Ovary (tissue), 3 donors: ENCODE measurements around the gene ZNF664.
A peak's percentile ranks its signal among the peaks of the same experiment; 100 is the strongest.

Source experiments
- POLR2A ChIP-seq: fragments of 450-650 bp; IDR thresholded peaks from one replicate; pipeline ENCODE4 v1.6.1; 2017; ENCODE audit warnings: antibody characterized with exemption, mild to moderate bottlenecking, moderate library complexity
- TF ChIP-seq, protein P1 (sequence below), 3 donors: fragments of 450-650 bp in 2 of 3; fragments of 200-600 bp in 1 of 3; IDR thresholded peaks; one replicate each; pipeline versions ENCODE4 v1.5.1 to v1.8.0; 2016 to 2022; ENCODE audit warnings: antibody characterized with exemption in 3 of 3, mild to moderate bottlenecking in 1 of 3
- donor health status: DM: no; HTN: no; CAD: no.

DNA sequence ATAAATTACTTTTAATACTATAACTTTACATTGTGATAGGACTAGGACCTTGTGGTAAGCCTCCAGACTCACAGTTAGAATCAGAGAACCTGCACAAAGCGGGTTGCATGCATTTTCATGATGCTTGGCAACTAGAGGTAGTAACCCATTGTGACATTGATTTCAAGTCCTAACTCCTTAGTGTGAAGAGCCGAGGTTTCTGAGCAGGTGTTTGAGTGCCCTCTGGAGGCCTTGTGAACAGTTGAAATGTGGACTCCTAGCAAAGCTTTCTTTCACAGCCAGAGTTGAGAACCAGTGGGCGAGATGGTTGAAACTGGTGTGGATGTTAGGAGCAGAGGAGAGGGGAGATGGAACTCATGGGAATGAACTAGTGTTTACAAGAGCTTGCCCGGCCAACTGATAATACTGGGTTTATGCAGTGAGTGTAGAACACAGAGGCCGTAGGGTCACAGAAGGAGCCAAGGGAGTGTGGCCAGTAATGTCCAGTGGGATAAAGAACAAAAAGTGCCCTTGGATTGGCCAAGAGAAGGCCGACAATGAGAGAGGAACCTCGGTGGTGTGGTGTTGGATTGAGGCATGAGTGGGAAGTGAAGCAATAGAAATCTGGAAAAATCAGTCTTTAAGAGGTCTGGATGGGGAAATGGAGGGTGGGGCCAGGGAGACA, 10.9 kb downstream of the ZNF664 start:
- TF ChIP-seq POLR2A, result no peak
- TF ChIP-seq, protein P1, sequence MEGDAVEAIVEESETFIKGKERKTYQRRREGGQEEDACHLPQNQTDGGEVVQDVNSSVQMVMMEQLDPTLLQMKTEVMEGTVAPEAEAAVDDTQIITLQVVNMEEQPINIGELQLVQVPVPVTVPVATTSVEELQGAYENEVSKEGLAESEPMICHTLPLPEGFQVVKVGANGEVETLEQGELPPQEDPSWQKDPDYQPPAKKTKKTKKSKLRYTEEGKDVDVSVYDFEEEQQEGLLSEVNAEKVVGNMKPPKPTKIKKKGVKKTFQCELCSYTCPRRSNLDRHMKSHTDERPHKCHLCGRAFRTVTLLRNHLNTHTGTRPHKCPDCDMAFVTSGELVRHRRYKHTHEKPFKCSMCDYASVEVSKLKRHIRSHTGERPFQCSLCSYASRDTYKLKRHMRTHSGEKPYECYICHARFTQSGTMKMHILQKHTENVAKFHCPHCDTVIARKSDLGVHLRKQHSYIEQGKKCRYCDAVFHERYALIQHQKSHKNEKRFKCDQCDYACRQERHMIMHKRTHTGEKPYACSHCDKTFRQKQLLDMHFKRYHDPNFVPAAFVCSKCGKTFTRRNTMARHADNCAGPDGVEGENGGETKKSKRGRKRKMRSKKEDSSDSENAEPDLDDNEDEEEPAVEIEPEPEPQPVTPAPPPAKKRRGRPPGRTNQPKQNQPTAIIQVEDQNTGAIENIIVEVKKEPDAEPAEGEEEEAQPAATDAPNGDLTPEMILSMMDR (IDR thresholded peaks at IDR 0.05), result peak; percentile 7 to 37 (median 33)
